ENCODE data around the gene MTR.
"Not testable (repeated sequence)": the region's sequence is repeated elsewhere in the genome, so short reads cannot be mapped to it uniquely, and the experiment has no call there.

The MTR gene

GRCh38 chr1:236904892-236905741 is 110.0 kb downstream of the MTR start:
- peak; percentile 58 for DNase-seq (ENCODE audit: low spot score)

- DNase-seq (ENCODE audit: low spot score) = no peak
These were observed 112.1 kb downstream of the MTR start for GRCh38 chr1:236907205-236907604.

DNA sequence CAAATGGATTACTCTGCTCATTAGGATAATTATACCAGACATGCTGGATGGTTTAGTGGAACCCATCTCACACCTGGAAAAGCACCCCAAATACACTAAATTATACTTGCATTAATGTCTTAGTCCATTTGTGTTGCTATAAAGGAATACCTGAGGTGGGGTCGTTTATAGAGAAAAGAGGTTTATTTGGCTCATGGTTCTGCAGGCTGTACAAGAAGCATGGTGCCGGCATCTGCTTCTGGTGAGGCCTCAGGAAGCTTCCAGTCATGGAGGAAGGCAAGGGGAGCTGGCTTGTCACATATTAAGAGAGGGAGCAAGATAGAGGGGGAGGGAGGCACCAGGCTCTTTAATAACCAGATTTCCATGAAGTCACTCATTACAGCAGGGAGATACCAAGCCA is 113.6 kb downstream of the MTR start:
- DNase-seq (ENCODE audit: low spot score) = no peak

GRCh38 chr1:236911047-236911446 is 116.0 kb downstream of the MTR start:
- DNase-seq (ENCODE audit: low spot score) = not testable (repeated sequence)

GRCh38 chr1:236913371-236914037 is 118.4 kb downstream of the MTR start:
- DNase-seq (ENCODE audit: low spot score) = no peak

- DNase-seq (ENCODE audit: low spot score) = no peak
These were observed 119.3 kb downstream of the MTR start for GRCh38 chr1:236914375-236914774.

- DNase-seq (ENCODE audit: low spot score) = no peak
These were observed 121.2 kb downstream of the MTR start for GRCh38 chr1:236916131-236916800.

DNA sequence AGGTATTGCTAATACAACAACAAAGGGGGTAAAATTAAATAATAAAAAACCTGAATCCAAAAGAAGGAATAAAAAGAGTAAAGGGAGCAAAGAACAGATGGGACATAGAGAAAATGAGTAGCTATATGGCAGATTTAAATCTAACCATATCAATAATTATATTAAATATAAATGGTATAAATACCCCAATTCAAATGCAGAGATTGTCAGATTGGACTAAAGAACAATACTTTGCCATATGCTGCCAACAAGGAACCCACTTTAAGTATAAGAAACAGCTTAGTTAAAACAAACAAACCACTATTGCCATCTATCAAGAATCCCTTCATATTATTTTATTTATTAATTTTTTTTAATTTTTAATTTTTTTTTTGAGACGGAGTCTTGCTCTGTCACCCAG is 122.4 kb downstream of the MTR start:
- DNase-seq (ENCODE audit: low spot score) = no peak

- DNase-seq (ENCODE audit: low spot score) = no peak
These were observed 125.3 kb downstream of the MTR start for GRCh38 chr1:236920286-236920894.

DNA sequence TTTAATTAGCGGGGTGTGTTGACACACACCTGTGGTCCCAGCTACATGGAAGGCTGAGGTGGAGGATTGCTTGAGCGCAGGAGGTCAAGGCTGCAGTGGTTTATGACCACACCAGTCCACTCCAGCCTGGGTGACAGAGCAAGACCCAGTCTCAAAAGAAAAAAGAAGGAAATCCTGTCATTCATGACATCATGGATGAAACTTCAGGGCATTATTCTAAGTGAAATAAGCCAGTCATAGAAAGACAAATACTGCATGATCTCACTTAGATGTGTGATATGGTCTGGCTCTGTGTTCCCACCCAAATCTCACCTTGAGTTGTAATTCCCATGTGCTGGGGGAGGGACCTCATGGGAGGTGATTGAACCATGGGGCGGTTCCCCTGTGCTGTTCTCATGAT is 126.5 kb downstream of the MTR start:
- DNase-seq (ENCODE audit: low spot score) = no peak

DNA sequence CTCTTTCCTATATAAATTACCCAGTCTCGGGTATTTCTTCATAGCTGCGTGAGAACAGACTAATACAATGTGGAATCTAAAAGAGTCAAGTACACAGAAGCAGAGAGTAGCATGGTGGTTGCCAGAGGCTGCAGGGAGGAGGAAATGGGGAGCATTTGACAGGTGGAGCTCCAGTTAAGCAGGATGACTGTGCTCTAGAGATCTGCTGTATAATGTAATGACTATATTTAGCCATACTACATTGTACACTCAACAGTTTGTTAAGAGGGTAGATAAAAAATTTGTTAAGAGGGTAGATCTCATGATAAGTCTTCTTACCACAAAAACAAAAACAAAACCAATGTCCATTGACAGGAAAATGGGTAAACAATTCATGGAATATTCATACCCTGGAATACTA is 127.1 kb downstream of the MTR start:
- DNase-seq (ENCODE audit: low spot score) = no peak

- no peak for DNase-seq (ENCODE audit: low spot score)
These were observed 130.3 kb downstream of the MTR start for GRCh38 chr1:236925386-236925785.

DNA sequence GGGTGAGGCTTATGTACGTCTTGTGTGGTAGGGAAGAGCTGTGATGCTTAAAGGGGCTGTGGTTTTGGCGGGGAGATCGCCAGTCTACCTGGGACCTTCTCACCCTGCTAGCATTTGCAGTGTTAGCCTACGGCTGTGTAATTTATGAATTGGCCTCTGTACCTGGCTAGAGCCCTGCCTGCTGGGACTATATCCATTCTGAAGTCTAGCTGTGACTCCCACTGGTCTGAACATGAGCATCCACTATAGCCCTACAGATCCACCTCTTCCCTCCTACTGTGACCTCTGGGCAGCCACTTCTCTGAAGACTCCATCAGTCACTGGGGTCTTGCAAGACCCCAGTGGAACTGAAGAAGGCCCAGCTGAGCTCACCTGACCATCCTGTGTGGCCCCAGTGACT is 135.4 kb downstream of the MTR start:
- no peak for DNase-seq (ENCODE audit: low spot score)

- no peak for DNase-seq (ENCODE audit: low spot score)
These were observed 143.7 kb downstream of the MTR start for GRCh38 chr1:236938760-236939159.

DNA sequence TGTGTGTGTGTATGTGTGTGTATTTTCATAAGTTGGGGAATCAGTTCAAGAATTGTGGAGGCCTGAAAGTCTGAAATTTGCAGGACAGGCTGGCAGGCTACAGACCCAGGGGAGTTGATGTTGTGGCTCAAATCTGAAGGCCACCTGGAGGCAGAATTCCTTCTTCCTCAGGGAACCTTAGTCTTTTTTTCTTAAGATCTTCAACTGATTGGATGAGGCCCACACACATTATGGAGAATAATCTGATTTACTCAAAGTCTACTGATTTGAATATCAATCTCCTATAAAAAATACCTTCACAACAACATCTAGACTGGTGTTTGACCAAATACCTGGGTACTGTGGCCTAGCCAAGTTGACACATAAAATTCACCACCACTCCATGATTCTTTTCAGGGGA is 147.3 kb downstream of the MTR start:
- DNase-seq (ENCODE audit: low spot score) = no peak

DNA sequence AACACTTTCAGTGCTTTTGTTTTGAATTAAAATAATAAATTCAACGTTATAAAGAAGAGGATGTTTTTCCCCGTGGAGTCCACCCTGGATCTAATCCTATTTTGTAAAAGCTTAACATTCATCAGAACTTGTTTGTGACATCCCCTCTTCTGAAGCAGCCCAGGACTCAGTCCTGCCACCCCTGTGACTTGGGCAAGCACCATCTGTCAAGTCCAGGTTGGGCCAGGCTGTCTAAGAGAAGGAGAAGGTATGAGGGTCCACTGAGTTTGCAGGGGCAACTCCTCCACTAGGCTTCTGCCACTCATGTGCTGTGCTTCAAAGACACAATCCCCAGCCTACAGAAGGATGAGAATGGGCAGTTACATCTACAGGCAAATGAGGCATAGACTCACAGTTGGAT is 149.5 kb downstream of the MTR start:
- DNase-seq (ENCODE audit: low spot score) = no peak

GRCh38 chr1:236945002-236945401 is 149.9 kb downstream of the MTR start:
- DNase-seq (ENCODE audit: low spot score) = no peak

- DNase-seq (ENCODE audit: low spot score) = no peak
These were observed 152.7 kb downstream of the MTR start for GRCh38 chr1:236947794-236948193.

- DNase-seq (ENCODE audit: low spot score) = no peak
These were observed 153.3 kb downstream of the MTR start for GRCh38 chr1:236948381-236948780.

DNA sequence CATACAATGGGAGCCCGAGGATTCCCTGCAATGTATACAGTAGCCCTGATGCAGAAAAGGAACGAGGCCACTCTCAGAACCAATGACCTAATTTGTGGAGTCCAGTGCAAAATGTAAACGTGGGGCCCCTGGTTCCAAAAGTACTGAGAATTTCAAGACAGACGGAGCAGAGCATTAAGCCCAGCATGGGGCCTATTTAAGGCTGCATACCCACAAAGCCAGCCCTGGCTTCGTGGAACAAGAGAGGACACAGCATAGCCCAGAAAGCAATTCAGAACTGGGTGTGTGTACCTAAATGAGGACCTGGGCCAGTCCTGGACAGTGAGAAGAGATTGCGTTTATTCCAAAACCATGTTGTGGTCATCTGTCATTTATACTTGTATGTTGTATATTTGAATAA is 153.9 kb downstream of the MTR start:
- DNase-seq (ENCODE audit: low spot score) = no peak

- DNase-seq (ENCODE audit: low spot score) = no peak
These were observed 155.3 kb downstream of the MTR start for GRCh38 chr1:236950365-236950764.

DNA sequence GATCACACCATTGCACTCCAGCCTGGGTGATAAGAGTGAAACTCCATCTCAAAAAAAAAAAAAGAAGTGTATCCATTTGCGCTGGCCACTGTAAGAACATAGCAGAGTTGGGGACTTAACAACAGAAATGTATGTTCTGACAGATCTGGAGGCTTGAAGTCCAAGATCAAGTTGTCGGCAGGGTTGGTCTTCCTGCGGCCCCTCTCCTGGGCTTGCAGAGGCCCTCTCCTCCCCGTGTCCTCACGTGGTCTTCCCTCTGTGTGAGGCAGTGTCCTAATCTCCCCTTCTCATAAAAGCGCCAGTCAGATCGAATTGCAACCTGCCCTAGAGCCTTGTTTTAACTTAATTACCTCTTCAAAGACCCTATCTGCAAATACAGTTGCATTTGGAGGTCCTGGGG is 156.6 kb downstream of the MTR start:
- no peak for DNase-seq (ENCODE audit: low spot score)

Measured in hepatic stellate cell (primary cell).